GM18511 (cell line): ENCODE measurements around the gene ARID1B.

Source experiments
- ATAC-seq: cut with Tn5 transposase; IDR thresholded peaks from one replicate; pipeline ENCODE4 v1.9.1; 2021; ENCODE audit warnings: mild to moderate bottlenecking, moderate library complexity; ENCODE audit not compliant: unreplicated experiment

ARID1B gene

GRCh38 chr6:157117431-157118095 lies 340.4 kb downstream of the ARID1B start:
- no peak for ATAC-seq

DNA sequence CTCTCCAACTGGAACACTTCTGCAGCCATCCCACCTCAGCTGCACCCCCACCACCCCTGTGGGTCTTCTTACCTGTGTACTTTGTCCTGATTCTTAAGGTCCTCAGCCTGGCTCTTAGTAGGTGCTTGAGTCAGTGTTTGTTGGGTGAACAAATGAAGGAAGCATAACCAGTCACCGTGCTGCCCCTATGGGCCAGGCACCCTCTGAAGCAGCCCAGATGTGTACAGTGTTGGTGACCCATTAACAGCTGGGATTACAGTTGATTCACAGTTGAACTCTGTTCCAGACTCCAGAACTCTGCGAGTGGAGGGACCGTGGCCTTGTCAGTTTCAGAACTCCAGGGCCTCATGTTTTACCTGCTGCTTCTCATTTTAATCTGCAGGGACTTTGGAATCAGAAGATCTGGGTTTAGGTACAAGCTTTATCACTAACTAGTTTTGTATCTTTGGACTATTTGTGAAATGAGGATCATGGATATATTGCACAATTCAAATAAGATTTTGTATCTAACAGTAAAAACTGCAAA lies 342.4 kb downstream of the ARID1B start:
- ATAC-seq: no peak

DNA sequence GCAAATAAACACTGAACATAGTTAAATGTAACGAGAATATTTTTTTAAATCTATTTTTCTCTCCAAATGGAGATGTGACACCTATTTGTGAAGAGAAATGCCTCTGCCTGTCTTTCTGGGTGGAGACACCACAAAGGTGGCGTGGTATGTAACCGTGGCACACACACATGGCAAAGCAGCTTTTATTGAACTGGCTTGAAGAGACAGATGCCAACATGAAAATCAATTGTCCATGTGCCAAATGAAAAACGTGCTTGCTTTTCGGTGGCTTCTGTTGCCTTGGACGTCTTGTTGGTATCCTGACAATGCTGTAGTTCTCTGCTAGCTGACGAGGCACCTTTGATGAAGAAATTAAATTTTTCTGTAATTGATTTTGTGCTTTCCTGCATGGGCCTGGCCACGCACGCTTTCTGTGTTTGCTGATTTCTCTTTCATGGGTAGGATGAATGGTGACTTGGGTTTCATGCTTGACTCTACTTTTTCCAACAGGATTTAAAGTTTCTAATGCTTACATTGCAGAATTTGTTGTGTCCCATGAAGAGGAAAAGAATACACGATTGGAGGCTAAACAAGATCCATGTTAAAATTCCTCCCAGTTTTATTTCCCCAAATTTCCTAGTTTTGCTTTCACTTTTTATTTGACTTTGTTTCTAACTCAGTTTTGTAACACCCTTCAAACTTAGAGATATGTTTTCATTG lies 343.5 kb downstream of the ARID1B start:
- ATAC-seq: no peak

DNA sequence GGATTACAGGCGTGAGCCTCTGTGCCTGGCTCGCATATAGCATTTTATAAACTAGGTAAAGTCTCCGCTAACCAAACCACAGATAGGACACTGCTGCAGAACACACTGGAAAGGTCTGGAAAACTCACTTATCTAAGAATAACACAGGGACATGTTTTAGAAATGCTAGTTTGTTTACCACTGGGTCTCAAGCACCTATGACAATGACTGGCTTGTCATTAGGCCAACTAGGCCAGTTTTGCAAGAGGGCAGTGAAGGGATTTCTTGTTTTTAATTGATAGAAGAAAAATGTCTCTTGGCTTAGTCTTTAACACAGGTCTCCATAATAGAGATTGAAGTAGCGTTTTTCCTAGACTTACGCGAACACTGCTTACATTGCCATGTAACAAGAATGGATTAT lies 344.7 kb downstream of the ARID1B start:
- no peak for ATAC-seq

GRCh38 chr6:157123234-157123633 lies 346.1 kb downstream of the ARID1B start:
- no peak for ATAC-seq

DNA sequence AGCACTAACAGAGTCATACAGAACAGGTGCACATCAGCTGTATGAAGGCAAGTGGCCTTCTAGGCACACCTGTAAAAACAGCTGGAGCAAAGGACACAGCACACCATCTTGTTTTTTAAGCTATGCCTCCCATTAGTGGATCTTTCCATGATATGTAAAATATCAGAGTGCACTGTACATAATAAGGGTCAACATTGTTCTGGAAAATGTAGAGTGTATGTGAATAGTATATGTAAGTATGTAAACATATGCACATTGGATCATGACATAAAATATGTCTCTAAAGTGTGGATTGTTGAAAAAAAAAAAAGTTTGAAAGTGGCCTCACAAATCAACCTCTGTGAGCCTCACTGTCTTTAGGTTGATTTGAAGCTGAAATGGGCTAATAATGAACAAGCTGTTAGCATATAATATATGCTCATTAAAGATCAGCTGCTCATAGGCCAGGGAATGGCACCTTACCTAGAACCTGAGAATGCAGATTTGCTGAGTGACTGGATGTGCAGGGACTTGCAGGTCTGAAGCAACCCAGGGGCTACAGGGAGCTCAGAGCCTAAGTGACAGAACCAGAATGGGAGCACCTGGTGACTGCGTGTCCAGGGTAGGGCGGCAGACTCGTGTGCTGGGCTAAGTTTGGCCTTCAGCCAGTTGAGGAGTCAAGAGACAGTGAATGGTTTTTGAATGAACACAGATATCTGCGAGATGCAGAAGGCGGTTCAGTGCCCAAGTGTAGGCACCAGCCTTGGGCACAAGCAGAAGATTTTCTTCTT lies 347.5 kb downstream of the ARID1B start:
- ATAC-seq: no peak

- ATAC-seq: no peak
These were observed 348.4 kb downstream of the ARID1B start for GRCh38 chr6:157125531-157125930.

DNA sequence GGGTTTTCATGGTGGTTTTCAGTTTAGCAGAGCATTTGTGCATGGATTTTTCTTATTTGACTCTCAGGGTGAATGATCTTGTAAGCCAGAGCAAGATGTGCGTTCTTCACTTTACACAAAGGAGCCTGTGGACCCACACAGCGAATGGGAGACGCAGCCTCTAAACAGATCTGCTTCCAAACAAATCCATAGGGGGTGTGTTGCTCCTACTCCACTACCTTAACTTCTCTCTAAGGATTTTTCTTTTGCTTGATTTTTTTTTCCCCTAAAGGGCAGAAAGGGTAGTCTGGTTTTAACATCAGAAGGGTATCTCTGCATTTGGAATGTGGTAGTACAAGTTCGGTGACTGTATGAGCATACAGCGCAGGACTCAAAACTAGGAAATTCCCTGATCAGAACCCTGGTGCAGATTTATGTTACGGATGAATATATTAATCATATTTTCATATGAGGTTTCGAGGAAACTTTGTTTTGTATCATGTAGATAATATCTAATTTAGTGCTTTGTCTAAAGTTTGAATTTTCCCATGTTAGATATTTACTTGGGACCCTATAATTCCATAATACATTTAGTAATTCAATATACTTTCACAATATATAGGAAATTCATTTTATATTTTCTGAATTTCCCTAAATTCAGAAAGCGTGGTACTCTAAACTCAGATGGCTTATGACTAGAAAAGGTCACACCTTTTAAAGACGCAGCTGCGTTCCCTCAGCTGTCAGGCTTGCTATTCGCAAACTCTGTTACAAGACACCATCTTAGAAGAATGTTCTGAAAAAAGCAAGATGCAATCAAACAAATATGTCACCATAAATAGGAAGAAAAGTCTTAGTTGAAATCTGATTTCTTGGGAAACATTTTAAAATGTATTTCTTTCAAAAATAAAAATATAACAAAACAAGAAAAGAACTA lies 349.3 kb downstream of the ARID1B start:
- ATAC-seq: no peak

GRCh38 chr6:157128235-157128775 lies 351.1 kb downstream of the ARID1B start:
- no peak for ATAC-seq

- no peak for ATAC-seq
These were observed 354.1 kb downstream of the ARID1B start for GRCh38 chr6:157131250-157131649.

- no peak for ATAC-seq
These were observed 356.7 kb downstream of the ARID1B start for GRCh38 chr6:157133856-157134255.

GRCh38 chr6:157134402-157135047 lies 357.3 kb downstream of the ARID1B start:
- ATAC-seq: no peak

- ATAC-seq: no peak
These were observed 358.5 kb downstream of the ARID1B start for GRCh38 chr6:157135691-157136090.

DNA sequence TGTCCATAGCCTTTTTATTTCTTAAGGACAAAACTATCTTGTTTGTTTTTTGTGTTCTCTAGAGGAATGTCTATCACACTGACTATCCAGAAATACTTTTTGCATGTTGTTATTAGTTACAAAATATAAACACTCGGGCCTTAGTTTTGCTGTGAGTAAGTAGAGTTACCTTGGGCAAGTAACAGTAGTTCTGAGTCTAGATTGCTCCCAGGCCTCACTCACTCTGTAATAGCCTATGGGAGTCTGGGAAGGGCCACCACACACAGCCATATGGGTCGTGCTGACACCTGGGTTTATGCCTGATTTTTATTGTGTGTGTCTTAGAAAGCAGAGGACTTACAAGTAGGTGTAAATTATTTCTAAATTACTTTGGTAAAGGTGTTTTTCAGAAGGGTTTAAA lies 360.3 kb downstream of the ARID1B start:
- no peak for ATAC-seq

DNA sequence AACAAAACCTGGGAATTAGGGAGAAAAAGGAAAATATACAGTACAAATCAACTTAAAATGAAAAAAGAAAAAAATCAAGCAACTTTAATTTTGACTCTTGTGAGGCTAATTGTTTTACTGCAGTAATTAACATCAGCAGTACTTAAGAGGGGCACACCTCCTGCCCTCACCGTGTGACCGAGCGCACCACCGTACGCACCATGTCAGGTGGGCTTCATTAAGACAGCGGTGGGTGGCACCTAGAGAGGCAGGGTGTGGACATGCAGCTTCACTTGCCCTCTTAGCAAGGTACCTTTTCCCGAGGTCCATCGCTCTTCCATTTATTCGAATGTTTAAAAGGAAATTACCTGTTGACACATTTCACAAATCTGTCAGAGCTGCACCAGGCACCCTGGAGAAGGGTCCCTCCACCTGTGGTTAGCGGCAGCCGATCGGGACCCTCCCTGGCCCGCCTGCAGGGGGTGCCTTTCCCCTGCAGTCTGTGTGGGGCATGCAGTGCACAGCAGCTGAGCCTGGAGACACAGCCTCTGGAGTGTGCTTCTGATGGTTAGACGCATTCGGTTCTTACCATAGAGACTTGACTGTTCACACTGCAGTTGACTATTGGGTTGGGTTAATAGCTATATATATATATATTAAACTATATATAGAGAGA lies 362.0 kb downstream of the ARID1B start:
- ATAC-seq: no peak

- no peak for ATAC-seq
These were observed 366.2 kb downstream of the ARID1B start for GRCh38 chr6:157143171-157143889.

GRCh38 chr6:157143890-157144798 lies 367.0 kb downstream of the ARID1B start:
- ATAC-seq: no peak
